Prostate gland (tissue), 2 donors: Measurements from ENCODE around the gene SLAMF8. TPM values are rescaled to one million over a fixed set of nuclear protein-coding genes. Genes with fewer than 3 reads are reported as not detected.

Experiments used
- DNase-seq: peaks from one replicate; pipeline ENCODE4 v3.0.0-alpha.2; 2019; ENCODE audit warnings: low spot score
- H3K27ac ChIP-seq, 2 donors: fragments of 200-600 bp; sonication (generic); 2 replicates each; pipeline ENCODE4 v1.5.1; 2017 to 2019
- H3K27me3 ChIP-seq: fragments of 200-600 bp; sonication (generic); replicated peaks from 2 replicates; pipeline ENCODE4 v1.5.1; 2019; ENCODE audit not compliant: insufficient read depth
- H3K36me3 ChIP-seq, 2 donors: fragments of 200-600 bp; sonication (generic); 1 replicate in 1 of 2; 2 replicates in 1 of 2; pipeline versions ENCODE4 v1.5.1 to v1.8.1; 2017 to 2019
- H3K4me1 ChIP-seq: fragments of 200-600 bp; sonication (generic); replicated peaks from 2 replicates; pipeline ENCODE4 v1.5.1; 2019
- H3K4me3 ChIP-seq, 2 donors: fragments of 200-600 bp; sonication (generic); 2 replicates each; pipeline ENCODE4 v1.5.1; 2017 to 2019
- H3K9me3 ChIP-seq: fragments of 200-600 bp; sonication (generic); 2 replicates; pipeline ENCODE4 v1.5.1; 2017
- POLR2A ChIP-seq: fragments of 450-650 bp; IDR thresholded peaks from one replicate; pipeline ENCODE4 v1.6.1; 2016; ENCODE audit warnings: antibody characterized with exemption, mild to moderate bottlenecking
- POLR2AphosphoS5 ChIP-seq: sonication (generic); formaldehyde crosslinking; IDR thresholded peaks from one replicate; pipeline ENCODE4 v1.6.1; 2017; ENCODE audit warnings: antibody characterized with exemption
- WGBS: methylation state at CpG from one replicate; pipeline ENCODE4 v1.1.5; 2018; 5-methylcytosine and 5-hydroxymethylcytosine counted together
- intact Hi-C: fragments of 100-400 bp; cut with DNase I; formaldehyde crosslinking; loops from one replicate; pipeline ENCODE4 v1.14.2; 2022
- total RNA-seq, 2 donors: library from RNA; depleted of rRNA; stranded (reverse); fragments of >200 nt; gene quantifications; one replicate each; pipeline ENCODE4 v1.1.0, GENCODE V29; 2016
- TF ChIP-seq, protein P1 (sequence below), 4 experiments: fragments of 200-600 bp in 2 of 4; fragments of 450-650 bp in 2 of 4; sonication (generic) in 2 of 4; IDR thresholded peaks; 1 replicate in 3 of 4; 2 replicates in 1 of 4; pipeline ENCODE4 v1.5.1; 2016 to 2019; ENCODE audit warnings: antibody characterized with exemption in 4 of 4, mild to moderate bottlenecking in 2 of 4, moderate library complexity in 2 of 4

Gene SLAMF8
- total RNA-seq, 2 donors from 2014 or later, result 1.1 to 1.2 TPM

- WGBS, result 74% methylated on average over 14 of the region's 14 CpGs
- Histone ChIP-seq H3K4me3 (no peak overlapping the region), H3K27me3 (no peaks in the 10 kb centered on the region), H3K27ac (no peak overlapping the region), H3K36me3 (no peaks in the 10 kb centered on the region), H3K9me3 (no peaks in the 10 kb centered on the region), H3K4me1 (no peaks in the 10 kb centered on the region)
- TF ChIP-seq POLR2A (no peak), POLR2AphosphoS5 (no peak)
- TF ChIP-seq, protein P1, sequence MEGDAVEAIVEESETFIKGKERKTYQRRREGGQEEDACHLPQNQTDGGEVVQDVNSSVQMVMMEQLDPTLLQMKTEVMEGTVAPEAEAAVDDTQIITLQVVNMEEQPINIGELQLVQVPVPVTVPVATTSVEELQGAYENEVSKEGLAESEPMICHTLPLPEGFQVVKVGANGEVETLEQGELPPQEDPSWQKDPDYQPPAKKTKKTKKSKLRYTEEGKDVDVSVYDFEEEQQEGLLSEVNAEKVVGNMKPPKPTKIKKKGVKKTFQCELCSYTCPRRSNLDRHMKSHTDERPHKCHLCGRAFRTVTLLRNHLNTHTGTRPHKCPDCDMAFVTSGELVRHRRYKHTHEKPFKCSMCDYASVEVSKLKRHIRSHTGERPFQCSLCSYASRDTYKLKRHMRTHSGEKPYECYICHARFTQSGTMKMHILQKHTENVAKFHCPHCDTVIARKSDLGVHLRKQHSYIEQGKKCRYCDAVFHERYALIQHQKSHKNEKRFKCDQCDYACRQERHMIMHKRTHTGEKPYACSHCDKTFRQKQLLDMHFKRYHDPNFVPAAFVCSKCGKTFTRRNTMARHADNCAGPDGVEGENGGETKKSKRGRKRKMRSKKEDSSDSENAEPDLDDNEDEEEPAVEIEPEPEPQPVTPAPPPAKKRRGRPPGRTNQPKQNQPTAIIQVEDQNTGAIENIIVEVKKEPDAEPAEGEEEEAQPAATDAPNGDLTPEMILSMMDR (IDR thresholded peaks at IDR 0.05), result no peak
- DNase-seq, result no peak
- intact Hi-C loops, result no loop called here
These were observed 40.4 kb downstream of the SLAMF8 start for GRCh38 chr1:159866905-159867663.

GRCh38 chr1:159867664-159868026, 41.0 kb downstream of the SLAMF8 start:
- WGBS, result 21% methylated on average over 9 of the region's 9 CpGs
- no peaks in the 10 kb centered on the region for H3K27me3 ChIP-seq
- no peaks in the 10 kb centered on the region for H3K36me3 ChIP-seq
- TF ChIP-seq, protein P1 (IDR thresholded peaks at IDR 0.05), result no peak
- TF ChIP-seq POLR2A, result no peak
- TF ChIP-seq POLR2AphosphoS5, result no peak
- no peak overlapping the region for H3K4me3 ChIP-seq
- H3K4me1 ChIP-seq, result no peaks in the 10 kb centered on the region
- peak; percentile 48 for DNase-seq
- no peaks in the 10 kb centered on the region for H3K9me3 ChIP-seq
- intact Hi-C loops, result no loop called here
- H3K27ac ChIP-seq, result no peak overlapping the region

- Histone ChIP-seq H3K9me3 (no peaks in the 10 kb centered on the region), H3K27me3 (no peaks in the 10 kb centered on the region), H3K4me3 (no peak overlapping the region), H3K27ac (no peak overlapping the region), H3K4me1 (no peaks in the 10 kb centered on the region), H3K36me3 (no peaks in the 10 kb centered on the region)
- TF ChIP-seq POLR2AphosphoS5, result no peak
- TF ChIP-seq, protein P1 (IDR thresholded peaks at IDR 0.05), result no peak
- no peak for TF ChIP-seq POLR2A
- no peak for DNase-seq
- WGBS, result 70% methylated on average over 3 of the region's 3 CpGs
- intact Hi-C loops, result no loop called here
These were observed 42.1 kb downstream of the SLAMF8 start for GRCh38 chr1:159868766-159869165.

DNA sequence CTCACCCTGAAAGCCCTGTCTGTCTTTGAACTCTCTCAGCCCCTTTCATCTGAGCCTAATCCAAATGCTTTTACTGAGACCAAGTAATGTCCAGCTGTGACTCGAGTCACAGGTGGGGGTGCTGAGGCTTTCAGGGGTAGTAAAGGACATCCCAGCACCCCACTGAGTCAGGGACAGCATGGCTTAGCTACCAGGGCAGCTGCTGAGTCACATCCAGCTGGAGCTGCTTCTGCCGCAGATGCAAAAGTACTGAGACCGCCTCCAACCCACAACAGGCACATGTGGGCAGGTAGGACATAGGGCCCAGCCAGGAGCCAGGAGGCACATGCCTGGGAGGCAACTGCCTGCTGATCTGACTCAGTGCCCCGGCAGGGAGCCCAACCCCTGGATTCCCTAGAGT, 42.5 kb downstream of the SLAMF8 start:
- DNase-seq, result no peak

More for the DNA sequence above, 42.5 kb downstream of the SLAMF8 start:
- H3K27ac ChIP-seq, result no peak overlapping the region
- H3K4me1 ChIP-seq, result no peaks in the 10 kb centered on the region
- intact Hi-C loops, result no loop called here
- 43% methylated on average over 4 of the region's 4 CpGs for WGBS
- H3K27me3 ChIP-seq, result no peaks in the 10 kb centered on the region
- H3K4me3 ChIP-seq, result no peak overlapping the region
- no peaks in the 10 kb centered on the region for H3K36me3 ChIP-seq
- no peaks in the 10 kb centered on the region for H3K9me3 ChIP-seq
- TF ChIP-seq POLR2A, result no peak
- TF ChIP-seq, protein P1 (IDR thresholded peaks at IDR 0.05), result no peak
- TF ChIP-seq POLR2AphosphoS5, result no peak
